ENCODE measurements around the gene STIM2.
"Not testable (repeated sequence)": the region's sequence is repeated elsewhere in the genome, so short reads cannot be mapped to it uniquely, and the experiment has no call there.

STIM2 gene

DNA sequence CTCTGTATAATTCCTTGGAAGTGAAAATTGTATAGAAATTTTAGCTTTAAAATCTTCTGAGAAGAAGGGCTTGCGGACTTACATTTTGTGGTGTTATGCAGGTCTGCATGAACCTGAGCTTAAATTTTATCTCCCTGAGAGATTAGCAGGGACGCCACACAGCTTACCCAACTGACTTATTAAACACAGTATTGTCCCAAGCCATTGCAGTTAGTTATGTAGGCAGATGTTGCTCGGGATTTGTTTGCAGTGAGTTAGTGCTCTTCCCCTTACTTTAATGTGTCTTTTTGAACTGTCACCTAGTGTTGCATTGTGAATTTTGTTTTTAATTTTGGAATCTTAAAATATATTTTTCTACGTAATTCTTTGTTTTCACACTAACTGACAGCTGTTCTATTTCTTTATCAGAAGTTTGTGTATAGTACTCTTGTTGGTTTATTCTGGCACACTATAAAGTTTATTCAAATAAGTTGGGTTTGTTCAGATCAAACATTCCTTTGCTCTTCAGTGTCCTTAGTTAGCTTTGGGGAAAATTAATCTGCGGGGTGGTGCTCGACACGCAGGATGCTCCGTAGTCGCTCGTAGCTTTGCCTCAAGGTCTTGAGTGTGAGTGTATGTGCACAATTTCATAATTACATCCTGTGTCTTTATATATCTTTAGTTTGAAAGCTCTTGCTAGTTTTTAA, 145.4 kb downstream of the STIM2 start:
- no peak for DNase-seq

DNA sequence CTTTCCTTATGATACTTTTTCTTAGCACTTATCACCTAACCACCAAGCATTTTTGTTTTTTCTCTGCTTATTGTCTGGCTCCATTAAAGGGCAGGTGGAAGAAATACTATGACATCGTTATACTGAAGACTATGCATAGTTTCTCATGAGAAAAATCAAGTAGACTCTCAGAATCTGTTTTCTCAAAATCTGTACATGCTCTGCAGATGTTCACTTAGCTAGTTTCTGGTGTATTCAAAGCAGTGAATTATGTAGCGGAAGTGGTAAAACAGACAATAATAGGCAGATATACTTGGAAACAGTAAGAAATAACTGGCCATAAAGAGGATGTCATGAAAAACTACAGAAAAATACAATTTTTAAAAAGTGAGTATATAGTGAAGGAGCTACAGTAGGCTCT, 146.0 kb downstream of the STIM2 start:
- DNase-seq, result no peak

DNA sequence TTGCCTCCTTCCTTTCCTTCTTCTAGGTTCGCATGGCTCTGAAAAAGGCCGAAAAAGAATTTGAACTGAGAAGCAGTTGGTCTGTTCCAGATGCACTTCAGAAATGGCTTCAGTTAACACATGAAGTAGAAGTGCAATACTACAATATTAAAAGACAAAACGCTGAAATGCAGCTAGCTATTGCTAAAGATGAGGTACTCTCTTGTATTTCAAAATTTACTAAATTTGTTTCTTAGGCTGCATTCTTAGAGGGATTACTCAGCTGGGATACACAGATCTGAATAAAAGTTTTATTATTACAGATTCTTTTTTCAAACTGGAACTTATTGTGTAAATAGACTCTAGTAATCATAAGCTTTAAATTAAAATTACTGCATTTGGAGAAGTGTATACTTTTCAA, 146.9 kb downstream of the STIM2 start:
- DNase-seq, result no peak

DNA sequence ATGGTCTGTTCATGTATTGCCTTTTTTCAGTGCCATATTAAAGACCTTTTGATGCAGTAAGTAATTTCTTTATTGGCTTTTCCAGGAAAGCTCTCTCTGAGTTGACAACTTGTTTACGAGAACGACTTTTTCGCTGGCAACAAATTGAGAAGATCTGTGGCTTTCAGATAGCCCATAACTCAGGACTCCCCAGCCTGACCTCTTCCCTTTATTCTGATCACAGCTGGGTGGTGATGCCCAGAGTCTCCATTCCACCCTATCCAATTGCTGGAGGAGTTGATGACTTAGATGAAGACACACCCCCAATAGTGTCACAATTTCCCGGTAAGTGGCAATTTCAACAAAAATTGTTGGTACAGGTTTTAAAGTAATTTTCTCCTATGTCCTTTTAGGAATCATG, 148.0 kb downstream of the STIM2 start:
- no peak for DNase-seq

DNA sequence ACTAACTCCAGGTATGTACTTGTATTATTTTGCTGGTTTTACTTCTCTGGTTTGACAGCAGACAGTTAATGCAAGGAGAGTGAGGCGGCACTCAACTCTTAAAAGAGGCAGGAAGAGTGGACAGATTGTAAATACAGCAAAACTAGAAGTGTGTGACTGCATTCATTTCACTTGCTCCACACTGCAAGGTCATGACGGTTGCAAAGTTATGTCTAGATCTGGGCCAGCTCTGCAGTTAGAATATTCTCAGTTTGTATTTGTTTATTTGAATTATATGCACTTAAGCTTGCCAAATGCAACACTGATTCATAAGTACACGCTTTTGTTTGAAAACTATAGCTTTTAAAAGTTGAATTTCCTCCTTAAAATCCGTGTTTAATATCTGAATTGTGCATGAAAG, 148.9 kb downstream of the STIM2 start:
- no peak for DNase-seq

DNA sequence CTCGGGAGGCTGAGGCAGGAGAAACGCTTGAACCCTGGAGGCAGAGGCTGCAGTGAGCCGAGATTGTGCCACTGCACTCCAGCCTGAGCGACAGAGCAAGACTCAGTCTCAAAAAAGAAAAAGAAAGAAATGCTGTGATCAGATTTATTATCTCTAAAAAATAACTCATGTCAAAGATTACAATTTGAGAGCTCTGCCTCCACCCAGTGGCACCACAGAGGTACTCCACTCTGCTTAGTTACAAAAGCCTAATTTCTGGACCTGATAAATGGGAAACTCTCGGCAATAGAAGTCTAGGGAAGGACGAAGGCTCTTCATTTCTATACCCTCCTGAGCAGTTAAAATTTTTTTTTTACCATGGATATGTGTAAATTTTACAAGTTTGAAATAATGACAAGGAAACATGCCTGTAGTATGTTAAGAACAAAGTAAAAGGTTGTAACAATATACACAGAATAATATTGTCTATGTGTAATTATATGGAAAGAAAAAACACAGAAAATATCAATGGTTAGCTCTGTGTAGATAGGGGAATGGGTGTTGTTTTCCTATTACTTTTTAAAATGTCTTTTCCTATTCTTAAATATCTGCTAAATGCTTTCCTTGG, 149.8 kb downstream of the STIM2 start:
- DNase-seq, result no peak

DNA sequence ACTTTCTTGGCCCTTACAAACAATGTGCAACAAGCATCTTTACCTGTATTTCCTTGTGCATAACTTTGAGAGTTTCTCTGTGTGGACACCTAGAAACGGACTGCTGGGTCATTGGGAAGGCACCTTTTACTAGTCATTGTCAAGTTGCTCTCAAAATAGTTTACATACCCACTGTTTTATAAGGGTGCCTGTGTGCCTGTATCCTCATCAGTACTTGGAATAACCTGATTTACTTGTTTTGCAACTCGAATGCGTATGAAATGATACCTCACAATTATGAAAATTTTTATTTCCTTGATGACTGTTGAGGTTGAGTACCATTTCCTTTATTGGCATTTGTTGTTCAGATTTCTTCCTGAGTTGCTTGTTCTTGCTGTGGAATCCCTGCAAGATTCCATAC, 150.8 kb downstream of the STIM2 start:
- no peak for DNase-seq

DNA sequence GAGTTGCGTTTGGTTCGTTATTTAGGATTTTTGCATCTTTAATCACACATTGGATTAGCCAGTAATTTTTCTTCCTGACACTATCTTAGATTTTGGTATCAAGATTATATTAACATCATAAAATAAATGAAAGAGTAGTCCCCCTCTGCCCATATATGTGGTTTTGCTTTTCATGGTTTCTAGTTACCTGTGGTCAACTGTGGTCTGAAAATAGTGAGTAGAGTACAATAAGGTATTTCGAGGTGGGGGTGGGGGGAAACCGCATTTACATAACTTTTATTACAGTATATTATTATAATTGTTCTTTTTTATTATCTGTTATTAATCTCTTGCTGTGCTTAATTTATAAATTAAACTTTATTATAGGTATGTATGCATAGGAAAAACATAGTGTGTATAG, 152.4 kb downstream of the STIM2 start:
- DNase-seq, result no peak

DNA sequence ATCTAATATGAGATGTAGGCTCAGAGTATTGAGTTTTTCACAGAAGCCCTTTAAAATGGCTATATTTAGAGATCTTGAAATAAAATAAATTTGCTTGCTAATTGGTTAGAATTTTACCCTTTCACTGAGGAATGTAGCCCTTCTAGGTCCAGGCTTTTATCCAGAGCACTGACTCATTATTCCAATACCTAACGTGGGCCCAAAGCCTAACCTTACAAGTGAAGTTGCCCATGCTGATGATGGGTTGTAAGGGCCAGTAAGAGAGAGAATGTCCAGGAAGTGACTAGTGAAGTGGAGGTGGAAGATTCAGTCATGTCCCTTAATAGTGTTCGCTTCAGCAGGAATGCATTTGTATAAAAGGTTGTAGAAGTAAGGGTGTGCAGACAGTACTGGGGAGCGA, 155.9 kb downstream of the STIM2 start:
- no peak for DNase-seq

DNA sequence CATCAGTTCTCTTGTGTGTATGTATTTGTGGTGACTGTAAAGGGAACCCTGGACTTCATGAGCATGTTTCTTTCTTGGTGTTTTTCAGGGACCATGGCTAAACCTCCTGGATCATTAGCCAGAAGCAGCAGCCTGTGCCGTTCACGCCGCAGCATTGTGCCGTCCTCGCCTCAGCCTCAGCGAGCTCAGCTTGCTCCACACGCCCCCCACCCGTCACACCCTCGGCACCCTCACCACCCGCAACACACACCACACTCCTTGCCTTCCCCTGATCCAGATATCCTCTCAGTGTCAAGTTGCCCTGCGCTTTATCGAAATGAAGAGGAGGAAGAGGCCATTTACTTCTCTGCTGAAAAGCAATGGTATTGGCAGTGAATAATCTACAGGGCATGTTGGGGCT, 157.0 kb downstream of the STIM2 start:
- DNase-seq, result no peak

DNA sequence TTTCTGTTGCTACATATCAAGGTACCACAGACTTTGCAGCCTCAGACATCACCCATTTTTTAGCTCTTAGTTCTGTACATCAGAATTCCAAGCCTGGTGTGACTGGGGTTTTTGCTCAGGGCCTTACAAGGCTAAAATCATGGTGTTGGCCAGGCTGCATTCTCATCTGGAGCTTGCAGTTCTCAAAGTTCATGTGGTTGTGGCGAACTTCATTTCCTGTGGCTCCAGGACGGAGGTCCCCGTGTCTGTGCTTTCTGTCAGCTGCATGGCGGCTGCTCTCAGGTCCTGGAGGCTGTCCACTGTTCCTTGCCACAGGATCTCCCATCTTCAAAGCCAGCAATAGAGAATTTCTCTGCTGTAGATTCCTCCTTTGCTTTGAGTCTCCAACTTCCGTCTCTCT, 157.4 kb downstream of the STIM2 start:
- no peak for DNase-seq

DNA sequence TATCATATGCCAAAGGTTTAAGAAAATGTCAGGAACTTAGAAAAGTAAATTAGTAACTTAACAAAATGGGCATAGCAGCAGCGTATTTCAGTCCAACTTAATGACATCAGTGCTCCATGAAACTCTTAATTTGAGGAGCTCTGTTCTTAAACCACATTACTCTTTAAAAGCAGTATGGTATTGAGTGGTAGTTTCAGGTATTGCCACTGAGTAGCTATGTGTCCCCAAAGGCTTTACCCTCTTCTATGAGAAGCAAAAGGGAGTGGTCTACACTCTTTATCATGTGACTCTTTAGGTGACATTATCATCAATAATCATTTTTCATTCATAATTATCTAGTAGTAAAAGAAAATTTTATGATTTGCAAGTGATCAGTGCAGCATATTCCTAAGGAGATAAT, 158.3 kb downstream of the STIM2 start:
- DNase-seq, result no peak

DNA sequence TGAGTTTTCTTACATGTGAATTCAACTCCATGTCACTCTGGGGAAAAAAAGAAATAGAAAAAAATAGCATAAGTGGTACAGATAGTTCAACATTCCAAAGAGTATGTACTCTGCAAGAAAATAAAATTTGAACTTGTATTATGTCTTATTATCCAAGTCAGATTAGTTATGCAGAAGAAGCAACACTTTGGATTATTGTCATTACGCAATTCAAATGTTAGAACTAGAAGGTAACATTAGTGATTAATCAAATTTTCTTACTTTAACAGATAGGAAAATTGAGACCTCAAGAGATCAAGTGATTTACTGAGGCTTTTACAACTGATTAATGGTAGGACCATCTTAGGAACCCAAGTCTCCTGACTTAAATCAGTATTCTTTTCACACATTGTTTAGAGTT, 159.1 kb downstream of the STIM2 start:
- DNase-seq, result no peak

DNA sequence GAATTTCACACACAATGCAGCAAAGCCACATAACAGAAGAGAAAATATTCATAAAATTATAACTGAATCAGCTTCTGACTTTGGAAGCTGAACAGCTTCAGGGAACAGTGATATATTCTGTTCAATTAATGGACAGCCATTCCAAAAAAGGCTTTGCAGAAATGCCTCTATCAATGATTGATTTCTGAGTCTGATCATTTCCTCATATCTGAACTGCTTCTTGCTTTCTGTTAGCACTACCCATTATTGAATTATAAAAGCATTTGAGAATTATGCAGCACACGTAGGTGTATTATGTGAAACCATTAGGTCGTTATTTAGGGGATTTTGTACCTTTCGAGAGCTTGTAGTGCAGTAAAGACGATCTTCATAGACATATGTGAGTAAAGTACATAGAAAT, 159.6 kb downstream of the STIM2 start:
- no peak for DNase-seq

DNA sequence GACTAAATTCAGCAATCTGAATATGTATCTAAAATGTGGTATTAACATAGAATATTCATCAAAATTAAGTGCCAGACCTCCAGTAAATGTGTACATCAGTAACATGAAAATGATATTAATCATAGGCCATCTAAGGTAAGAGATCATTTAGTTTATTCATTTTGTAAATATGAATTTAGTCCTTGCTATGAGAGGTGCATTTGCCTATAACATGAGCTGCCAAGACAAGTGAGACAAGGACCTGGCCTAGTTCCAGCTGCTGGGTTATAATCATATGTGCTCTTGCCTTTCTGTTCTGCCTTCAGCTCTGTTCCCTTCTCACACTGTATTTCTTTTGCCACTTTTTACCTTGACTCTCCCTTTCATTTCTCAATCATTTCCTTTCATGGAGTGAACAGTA, 160.0 kb downstream of the STIM2 start:
- no peak for DNase-seq

DNA sequence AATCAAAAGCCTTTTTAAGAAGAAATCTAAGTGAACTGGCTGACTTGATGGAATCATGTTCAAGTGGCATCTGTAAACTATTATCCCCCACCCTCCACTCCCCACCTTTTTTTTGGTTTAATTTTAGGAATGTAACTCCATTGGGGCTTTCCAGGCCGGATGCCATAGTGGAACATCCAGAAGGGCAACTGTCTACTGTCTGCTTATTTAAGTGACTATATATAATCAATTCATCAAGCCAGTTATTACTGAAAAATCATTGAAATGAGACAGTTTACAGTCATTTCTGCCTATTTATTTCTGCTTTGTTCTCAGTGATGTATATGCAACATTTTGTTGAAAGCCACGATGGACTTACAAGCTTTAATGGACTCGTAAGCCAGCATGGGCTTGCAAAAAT, 162.3 kb downstream of the STIM2 start:
- no peak for DNase-seq

DNA sequence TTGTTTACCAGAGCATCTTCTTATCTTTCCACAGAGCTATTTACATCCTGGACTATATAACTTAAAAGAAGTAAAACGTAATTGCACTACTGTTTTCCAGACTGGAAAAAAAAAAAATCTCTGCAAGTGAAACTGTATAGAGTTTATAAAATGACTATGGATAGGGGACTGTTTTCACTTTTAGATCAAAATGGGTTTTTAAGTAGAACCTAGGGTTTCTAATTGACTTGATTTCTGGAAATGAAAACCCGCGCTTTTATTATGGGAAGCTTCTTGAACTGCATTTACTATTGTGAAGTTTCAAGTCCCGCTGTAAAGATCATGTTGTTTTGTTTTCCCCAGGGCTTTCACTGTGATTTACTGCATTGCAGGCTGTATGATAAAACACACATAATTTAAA, 162.7 kb downstream of the STIM2 start:
- no peak for DNase-seq

DNA sequence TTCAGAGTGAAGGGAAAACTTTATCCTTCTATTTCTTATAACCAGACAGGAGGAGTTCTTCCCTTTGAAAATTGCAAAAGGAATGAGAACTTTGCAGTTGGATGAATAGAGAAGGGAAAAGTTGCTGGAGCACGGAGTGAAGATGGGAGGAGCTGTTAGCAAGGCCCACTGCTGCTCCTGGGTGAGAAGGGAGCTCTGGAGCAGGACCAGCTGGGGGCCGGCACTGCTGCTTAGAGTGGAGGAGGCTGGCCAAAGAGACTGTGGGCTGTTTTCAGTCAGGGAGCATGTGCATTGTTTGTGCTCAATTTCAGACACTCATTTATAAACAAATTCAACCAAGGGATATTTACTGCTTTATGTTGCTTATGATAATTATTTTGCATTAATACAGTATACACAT, 164.2 kb downstream of the STIM2 start:
- DNase-seq, result no peak

DNA sequence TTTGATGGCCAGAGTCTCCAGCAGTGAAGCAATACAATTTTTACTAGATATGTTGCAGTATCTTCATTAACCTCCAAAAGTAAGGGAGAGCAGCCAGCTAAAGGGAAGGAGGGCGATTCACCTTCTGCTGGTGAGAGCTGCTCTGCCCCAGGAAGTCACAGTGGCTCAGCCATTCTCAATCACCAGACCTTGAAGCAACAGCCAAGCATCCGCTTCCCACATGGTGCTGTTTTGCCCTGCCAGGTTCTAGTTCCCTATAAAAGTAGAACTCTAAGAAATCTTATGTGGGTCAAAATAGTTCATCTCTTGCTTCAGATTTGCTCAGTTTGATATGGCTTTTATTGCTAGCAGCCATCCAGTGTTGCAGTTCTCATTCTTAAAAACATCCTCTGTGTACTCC, 166.8 kb downstream of the STIM2 start:
- DNase-seq, result no peak

DNA sequence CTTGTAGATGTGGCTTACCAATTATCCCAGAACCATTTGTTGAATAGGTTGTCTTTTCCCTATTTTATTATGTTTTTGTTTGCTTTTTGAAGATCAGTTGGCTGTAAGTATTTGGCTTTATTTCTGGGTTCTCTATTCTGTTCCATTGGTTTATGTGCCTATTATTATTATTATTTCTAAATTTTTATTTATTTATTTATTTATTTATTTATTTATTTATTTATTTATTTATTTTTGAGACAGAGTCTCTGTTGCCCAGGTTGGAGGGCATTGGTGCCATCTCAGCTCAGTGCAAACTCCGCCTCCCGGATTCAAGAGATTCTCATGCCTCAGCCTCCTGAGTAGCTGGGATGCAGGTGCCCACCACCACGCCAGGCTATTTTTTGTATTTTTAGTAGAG, 174.5 kb downstream of the STIM2 start:
- DNase-seq, result not testable (repeated sequence)

DNA sequence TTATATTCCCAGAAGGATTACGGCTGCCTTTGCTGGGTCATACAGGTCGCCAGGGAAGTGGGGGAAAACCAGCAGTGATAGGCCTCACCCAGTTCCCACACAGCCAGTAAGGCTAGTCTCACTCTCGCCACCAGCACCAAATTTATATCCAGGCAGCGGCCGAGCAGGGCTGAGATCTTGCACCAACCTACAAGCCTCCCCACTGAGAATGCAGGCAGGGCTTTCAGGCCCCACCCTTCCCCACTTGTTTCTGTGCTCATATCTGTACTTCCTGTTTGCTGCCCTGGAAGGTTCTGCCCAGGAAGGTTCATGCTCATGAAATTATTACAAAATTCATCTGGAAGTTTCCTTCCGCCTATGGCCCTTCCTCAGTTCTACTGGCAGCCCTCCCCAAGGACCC, 179.7 kb downstream of the STIM2 start:
- DNase-seq, result no peak

DNA sequence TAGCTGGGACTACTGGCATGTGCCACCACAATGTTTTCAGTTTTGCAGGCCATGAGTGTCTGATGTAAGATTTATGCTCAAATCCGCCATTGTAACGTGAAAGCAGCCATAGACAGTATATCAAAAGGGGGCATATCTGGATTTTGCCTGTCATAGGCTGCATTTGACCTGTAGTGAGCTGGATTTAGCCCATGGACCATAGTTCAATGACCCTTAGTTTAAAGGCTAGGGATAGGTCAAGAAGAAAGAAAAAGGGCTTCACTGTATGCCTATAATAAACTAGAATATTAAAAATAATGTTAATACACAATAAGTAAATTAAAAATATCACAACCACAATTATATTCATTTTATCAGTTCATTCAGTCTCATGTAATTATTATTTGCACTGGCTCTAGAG, 181.8 kb downstream of the STIM2 start:
- no peak for DNase-seq

DNA sequence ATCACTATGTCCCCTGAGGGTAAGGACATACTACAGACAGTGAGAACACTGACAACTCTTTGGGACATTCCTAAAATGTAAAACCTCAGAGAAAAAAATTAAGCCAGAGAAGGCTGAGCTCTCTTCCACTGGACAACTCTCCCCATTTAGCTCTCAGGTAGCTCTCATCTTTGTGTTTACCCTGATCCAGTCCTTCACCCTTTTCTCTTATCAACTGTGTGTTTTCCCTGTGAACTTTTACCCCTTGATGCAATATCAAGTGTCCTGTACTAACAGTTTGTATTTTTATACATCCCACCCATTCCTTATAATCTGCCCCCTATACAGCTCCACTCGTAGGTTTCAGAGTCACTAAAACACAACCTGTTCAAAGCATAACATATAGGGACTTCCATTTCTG, 182.6 kb downstream of the STIM2 start:
- DNase-seq, result no peak

DNA sequence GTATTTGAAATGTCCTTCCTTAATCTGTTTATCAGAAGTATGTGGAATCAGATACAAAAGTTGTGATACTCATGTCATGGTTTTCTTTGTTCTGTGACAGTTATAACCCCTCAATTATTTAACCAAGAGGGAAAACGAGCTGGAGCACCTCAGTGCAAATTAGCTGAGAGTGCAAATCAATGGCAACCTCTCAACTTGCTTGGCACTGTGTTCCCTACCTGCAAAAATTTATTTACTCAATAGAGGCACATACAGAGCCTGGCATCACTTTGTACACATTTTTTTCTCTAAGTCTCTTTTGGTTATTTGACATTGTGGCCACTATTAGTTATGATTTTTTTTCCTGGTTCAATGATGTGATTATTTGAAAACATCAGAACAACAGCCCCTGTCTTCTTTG, 186.2 kb downstream of the STIM2 start:
- DNase-seq, result no peak

All from DMS153 (cell line).